Astrocyte of the cerebellum (primary cell): ENCODE results near the gene RBM3.

Experiments used
- DNase-seq: peaks from one replicate; pipeline ENCODE4 v3.0.0-alpha.2; 2011; ENCODE audit warnings: low read depth
- H3K4me3 ChIP-seq: 2 replicates; pipeline ENCODE4 v1.5.1; 2011; ENCODE audit warnings: mild to moderate bottlenecking, low read depth, low read length, moderate library complexity
- in situ Hi-C: cut with HindIII; loops from 2 replicates; pipeline ENCODE4 v1.10.0; 2017; ENCODE audit warnings: low sequenced_read_pairs
- TF ChIP-seq, protein P1 (sequence below): IDR thresholded peaks from 2 replicates; pipeline ENCODE4 v1.5.1; 2012; ENCODE audit warnings: low read length, low read depth, moderate library complexity, mild to moderate bottlenecking; ENCODE audit errors: missing control alignments

The RBM3 gene

DNA sequence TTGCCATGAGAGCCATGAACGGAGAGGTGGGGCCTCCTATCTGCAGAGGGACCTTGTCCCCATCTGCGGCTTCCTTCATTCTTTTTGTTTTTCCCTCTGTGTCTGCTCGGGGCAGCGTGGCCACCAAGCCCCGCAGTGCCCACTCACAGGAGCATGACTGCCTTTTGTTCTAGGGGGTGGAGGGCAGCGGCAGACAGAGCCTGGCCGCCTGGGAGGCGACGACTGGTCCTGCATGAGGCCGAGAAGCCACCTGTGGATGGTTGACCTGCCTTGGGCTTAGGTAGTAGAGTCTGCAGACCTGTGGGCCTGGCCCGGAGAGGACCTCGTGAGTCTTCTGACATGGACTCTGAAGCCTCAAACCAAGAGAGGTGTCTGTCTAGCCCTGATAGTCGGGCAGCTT is 1.4 kb downstream of the RBM3 start:
- in situ Hi-C loops = no loop called here
- no peak for DNase-seq
- TF ChIP-seq, protein P1, sequence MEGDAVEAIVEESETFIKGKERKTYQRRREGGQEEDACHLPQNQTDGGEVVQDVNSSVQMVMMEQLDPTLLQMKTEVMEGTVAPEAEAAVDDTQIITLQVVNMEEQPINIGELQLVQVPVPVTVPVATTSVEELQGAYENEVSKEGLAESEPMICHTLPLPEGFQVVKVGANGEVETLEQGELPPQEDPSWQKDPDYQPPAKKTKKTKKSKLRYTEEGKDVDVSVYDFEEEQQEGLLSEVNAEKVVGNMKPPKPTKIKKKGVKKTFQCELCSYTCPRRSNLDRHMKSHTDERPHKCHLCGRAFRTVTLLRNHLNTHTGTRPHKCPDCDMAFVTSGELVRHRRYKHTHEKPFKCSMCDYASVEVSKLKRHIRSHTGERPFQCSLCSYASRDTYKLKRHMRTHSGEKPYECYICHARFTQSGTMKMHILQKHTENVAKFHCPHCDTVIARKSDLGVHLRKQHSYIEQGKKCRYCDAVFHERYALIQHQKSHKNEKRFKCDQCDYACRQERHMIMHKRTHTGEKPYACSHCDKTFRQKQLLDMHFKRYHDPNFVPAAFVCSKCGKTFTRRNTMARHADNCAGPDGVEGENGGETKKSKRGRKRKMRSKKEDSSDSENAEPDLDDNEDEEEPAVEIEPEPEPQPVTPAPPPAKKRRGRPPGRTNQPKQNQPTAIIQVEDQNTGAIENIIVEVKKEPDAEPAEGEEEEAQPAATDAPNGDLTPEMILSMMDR = no peak
- H3K4me3 ChIP-seq = peak overlapping the region; percentile 78

DNA sequence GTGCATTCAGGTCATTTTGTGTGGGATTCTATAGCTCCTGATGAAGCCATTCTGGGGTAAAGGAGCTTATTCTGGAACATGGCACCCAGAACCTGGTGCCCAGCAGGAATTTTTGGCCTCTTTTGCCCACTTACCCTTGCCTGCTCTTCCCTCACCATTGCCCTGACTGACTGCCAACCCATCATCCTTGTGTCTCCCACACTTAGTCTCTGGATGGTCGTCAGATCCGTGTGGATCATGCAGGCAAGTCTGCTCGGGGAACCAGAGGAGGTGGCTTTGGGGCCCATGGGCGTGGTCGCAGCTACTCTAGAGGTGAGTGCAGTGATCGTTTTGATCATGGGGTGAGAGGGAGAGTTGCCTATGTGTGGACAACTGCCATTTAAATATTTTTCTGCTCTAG is 1.8 kb downstream of the RBM3 start:
- DNase-seq = no peak
- peak overlapping the region; percentile 78 for H3K4me3 ChIP-seq
- TF ChIP-seq, protein P1 = no peak
- in situ Hi-C loops = no loop called here

DNA sequence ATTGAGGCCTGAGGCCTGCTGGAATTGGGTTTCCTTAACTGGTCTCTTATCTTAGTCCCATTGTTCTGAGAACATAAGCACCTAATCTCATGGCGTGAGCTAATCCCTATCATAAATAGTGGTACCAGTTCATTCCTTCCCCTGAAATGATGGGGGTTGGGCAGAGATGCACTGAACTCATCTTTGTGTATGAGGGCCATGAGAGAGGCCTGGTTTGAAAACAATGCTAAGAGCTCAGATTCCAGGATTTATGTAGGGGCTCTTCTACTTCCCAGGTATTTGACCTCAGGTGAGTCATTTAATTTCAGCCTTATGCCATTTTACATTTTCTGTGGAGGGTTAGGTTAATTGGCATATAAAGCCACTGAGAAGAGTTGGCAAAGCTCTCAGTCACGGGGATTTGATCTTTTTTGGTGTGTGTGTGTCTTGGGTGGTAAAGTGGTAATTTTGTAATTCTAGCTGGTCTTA is 4.4 kb downstream of the RBM3 start:
- DNase-seq = no peak
- H3K4me3 ChIP-seq = no peak overlapping the region
- TF ChIP-seq, protein P1 = no peak
- in situ Hi-C loops = no loop called here

DNA sequence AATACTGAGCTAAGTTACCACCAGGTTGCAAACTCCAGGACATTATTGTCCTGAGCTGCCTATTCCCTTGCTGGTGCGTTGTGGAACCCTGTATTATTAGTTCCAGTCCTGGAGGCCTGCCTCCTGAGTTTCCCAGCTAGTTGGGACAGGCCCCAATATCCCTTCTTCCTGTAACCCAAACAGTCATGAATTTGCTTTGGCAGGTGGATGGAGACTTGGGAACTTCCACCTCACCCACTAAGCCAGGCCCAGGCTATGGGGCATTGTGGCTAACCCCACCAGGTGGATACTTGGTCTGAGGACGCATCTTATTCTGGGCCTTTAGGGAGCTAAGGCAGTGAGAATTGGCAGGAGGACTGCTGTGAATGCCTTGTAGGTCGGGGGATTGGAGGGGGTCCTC is 5.0 kb downstream of the RBM3 start:
- H3K4me3 ChIP-seq = no peak overlapping the region
- no peak for DNase-seq
- TF ChIP-seq, protein P1 = no peak
- in situ Hi-C loops = no loop called here

DNA sequence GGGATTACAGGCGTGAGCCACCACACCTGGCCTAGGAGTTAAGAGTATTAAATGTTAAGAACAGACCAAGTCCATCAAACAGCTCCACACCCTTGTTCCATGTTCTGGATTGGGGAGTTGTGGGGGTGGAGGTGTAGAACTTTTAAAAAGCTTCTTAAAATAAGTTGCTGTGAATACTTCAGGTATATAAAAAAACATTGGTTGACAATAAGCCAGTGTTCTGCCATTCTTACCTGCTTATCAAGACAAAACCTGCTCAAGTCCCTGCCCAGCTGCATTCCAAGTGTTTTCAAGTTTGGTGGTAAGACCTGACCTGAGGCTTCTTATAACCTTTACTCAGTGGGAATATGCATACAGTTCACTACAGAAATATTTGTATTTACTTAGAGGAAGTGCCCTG is 6.4 kb downstream of the RBM3 start:
- in situ Hi-C loops = no loop called here
- TF ChIP-seq, protein P1 = no peak
- no peak overlapping the region for H3K4me3 ChIP-seq
- DNase-seq = no peak

DNA sequence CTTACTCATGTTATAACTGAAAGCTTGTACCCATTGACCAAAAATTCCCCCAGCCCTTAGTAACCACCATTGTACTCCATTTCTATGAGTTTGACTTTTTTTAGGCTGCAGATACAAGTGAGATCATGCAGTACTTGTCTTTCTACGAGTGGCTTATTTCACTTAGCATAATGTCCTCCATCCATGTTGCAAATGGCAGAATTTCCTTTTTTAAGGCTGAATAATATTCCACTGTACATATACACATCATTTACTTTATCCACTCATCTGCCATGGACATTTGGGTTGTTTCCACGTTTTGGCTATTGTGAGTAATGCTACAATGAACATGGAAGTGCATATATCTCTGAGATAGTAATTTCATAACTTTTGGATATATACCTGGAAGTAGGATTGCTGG is 10.4 kb downstream of the RBM3 start:
- TF ChIP-seq, protein P1 = no peak
- no peak overlapping the region for H3K4me3 ChIP-seq
- no peak for DNase-seq
- in situ Hi-C loops = no loop called here
